ENCODE results near the gene RNF166.

The RNF166 gene

DNA sequence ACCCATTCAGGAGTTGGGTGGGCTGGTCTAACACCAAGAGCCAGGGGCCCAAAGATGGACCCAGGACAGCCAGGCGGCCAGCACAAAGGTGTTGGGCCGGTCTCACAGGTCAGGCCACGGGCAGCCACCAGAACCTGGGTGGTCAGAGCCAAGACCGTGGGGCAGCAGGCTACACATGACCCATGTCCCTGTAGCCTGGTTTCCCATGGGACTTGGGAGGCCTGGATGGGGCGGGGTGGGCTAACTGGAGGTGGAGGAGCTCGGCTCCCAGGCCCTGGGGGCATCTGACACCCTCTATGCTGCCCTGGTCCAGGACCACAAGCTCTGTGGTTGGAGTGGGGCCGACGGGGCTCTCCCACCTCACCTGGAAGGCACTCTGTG lies 17.3 kb upstream of the RNF166 start:
- FAIRE-seq, result no peak

DNA sequence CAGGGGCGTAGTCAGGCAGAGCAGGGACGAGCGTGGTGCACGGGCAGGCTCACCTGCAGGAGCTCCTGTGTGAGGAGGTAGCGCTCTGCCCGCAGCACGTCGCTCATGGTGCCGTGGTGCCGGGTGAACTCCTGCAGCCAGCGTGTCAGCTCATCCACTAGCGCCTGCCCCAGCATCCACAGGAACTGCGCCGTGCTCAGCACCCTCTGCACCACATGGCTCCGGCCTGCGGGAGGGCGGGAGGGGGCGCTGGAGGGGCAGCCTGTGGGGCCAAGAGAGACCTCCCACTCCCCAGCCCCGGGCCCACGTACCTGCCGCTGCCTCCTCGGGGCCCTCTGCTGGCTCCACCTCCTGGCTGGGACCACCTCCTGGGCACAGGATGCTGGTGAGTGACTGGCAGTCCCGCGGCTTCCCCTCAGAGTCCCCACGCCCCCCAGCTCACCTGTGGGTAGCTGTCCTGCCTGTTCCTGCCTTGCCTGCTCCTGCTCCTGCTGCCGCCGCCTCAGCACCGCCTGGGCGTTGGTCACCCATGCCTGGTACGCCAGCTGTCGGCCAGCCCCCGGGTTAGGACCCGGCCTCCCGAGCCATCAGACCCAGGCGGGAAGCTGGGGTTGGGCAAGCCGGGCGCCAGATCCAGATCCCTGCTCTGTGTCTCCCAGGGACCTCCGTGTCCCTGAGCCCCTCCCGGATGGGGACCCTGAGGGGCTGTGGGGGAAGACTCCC lies 16.7 kb upstream of the RNF166 start:
- FAIRE-seq, result no peak

DNA sequence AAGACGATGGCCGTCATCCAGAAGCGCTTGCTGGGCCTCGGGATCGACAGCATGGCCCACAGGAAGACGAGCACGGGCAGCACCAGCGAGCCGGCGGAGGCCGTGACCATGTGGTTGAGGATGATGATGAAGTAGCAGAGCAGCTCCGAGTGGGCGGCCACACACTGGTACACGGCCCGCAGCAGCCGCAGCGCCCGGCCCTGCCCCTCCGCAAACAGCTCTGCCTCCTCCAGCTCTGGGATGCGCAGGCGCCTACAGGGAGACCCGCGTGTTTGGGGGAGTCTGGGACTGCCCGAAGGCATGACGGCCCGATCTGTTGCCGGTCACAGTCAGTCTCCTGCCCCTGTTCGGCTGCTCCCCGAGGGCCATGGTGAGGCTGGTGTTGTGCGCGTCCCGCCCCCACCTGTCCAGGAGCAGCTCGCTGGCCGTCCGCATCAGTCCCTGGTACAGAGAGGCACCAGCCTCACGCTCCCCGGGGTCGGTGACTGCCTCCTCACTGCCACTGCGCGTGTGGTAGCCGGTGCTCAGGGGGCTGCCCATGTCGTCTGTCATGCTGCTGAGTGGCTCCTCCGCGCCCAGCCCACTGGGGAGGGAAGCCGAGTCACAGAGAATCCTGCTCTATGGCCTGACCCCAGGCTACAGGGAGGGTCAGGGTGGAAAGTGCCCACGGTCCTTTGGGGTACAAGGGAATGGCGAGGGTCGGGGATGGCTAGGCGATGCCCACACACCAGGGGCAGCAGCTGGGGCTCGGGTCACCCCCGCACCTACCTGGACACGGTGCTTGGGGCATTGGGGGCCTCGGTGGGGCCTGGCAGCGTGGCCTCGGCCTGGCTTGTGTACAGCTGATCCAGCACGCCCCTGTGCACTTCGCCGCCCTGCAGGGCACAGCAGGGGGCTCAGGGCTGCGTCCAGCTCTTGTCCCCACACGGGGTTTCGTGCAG lies 15.9 kb upstream of the RNF166 start:
- no peak for FAIRE-seq

DNA sequence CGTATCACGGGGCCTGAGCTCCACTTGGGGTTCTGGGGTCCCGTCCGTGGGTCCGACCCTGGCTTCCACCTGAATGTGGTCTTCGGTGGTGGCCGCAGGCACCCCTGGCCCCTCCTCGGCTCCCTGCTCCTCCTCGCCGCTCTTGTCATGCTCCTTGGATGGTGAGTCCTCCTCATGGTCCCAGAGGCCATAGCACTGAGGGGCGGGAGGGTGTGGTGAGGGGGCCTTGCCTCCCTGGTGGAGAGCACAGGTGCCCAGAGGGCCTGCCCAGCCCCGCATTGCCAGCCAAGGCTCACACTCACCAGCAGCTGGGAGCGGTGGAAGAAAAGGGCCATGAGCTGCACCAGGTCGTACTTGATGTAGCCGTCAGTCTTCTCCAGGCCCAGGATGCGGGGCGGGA lies 15.0 kb upstream of the RNF166 start:
- no peak for FAIRE-seq

GRCh38 chr16:88720396-88720970 lies 14.3 kb upstream of the RNF166 start:
- no peak for FAIRE-seq

GRCh38 chr16:88719933-88720296 lies 13.7 kb upstream of the RNF166 start:
- FAIRE-seq, result no peak

DNA sequence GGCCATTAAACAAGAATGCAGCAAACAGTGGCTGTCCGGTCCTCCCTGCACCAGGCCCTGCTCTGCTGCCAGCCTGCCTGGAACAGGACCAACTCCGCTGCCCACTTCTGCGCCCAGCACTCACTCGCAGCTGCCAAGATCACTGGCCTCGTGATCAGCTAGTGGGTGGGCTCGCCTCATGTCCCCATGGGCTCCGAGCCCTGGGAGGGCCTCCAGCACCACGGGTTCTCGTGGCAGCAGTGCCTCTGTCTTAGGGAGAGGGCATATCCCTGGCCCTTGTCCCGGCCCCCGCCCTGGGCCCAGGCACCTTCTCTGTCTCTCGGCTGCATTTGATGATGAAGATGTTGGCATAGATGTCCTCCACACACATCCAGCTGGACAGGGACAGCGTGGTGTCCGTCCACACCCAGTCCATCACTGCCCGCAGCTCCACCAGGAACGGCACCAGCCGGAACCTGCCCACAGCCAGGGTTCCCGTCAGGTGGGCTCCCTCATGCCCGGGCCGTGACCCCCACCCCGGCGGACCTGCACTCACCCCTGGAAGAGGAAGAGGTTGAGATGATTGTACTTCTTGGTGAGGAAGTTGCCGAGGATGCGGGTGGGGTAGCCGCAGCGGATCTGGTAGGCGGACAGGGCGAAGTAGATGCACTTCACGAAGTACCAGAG lies 13.2 kb upstream of the RNF166 start:
- FAIRE-seq, result no peak

DNA sequence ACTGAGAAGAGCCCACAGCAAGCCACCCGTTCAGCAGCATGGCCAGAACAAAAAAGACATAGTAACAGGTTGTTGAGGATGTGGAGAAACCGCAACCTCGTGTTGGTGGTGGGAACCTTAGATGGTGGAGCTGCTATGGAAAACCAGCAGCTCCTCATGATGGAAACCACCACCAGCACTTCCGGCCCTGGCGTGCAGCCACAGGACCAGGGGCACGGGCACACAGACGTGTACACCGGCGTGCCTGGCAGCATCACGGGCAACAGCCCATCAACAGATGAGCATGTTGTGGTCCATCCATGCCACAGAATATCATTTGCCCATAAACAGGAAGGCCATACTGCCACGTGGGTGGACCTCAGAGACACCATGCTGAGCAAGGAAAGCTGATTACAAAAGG lies 12.0 kb upstream of the RNF166 start:
- no peak for FAIRE-seq

DNA sequence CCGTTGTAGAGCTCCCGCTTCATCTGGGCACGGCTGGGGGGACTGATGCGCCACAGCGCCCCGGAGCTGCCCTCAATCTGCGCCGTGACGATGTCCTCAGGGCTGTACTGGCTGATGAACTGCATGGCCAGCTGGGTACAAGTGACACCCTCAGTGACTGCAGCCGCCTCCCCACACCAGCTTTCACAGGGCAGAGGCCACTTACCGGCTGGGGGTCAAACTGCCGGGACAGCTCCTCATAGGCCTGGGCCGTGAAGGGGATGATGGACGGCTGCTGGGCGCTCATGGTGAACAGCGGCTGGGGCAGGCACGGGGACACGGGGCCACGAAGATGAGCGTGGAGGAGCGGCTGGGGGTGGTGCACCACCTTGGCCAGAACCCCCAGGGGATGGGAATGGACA lies 10.4 kb upstream of the RNF166 start:
- FAIRE-seq, result no peak

DNA sequence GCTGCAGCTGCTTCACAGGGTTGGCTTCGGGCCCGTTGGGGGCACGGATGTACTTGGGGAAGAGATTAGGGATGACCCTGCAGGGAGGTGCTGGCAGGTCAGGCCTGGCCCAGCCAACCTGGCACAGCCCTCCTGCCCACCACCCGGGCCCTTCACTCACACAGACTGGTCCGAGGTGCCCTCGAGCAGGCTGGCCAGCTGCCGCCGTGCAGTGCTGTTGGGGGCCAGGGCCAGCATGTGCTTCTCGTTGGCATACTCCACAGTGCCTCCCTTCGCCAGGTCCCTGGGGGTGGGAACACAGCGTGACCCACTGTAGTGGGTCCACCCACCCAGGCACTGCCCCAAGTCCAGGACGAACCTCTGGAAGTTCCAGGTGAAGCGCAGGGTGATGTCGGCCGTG lies 10.0 kb upstream of the RNF166 start:
- FAIRE-seq, result no peak

- FAIRE-seq, result no peak
Observed at GRCh38 chr16:88715312-88716190, 9.3 kb upstream of the RNF166 start.

DNA sequence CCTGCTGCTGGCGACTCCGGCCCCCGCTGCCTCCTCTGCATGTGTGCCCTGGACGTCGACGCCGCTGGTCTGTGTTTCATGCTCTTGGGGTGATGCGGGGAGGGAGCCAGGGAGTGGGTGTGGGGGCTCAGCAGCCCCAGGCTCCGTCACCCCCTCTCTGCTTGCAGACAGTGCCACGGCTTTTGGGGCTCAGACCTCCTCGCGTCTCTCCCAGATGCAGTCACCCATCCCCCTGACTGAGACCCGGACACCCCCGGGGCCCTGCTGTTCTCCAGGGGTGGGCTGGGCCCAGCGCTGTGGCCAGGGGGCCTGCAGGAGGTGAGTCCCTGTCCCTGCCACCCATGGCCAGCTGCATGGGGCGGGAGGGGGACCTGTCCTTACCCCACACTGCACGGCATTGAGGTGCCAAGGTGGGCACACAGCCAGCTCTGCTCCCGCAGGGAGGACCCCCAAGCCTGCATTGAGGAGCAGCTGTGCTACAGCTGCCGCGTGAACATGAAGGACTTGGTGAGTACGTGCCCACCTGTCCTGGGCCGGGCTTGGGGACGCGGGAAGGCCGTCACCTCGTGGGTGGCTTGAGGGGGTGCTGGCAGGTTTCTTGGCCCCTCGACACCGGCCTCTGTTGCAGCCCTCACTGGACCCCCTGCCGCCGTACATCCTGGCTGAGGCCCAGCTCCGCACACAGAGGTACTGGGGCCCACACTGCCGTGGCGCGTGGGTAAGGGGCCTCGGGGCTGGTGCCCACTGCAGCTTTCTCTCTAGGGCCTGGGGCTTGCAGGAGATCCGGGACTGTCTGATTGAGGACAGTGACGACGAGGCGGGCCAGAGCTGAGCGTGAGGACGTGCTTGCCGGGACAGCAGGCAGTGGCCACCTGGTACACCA lies 8.5 kb upstream of the RNF166 start:
- FAIRE-seq, result no peak

GRCh38 chr16:88713568-88714419 lies 7.6 kb upstream of the RNF166 start:
- no peak for FAIRE-seq

DNA sequence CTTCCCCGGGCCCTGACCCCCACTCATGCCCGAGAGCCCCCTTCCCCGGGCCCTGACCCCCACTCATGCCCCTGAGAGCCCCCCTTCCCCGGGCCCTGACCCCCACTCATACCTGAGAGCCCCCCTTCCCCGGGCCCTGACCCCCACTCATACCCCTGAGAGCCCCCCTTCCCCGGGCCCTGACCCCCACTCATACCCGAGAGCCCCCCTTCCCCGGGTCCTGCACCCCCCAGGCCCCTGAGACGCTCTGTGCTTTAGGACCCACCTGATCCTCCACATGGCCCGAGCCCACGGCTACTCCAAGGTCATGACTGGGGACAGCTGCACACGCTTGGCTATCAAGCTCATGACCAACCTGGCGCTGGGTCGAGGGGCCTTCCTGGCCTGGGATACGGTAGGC lies 6.8 kb upstream of the RNF166 start:
- FAIRE-seq, result no peak

DNA sequence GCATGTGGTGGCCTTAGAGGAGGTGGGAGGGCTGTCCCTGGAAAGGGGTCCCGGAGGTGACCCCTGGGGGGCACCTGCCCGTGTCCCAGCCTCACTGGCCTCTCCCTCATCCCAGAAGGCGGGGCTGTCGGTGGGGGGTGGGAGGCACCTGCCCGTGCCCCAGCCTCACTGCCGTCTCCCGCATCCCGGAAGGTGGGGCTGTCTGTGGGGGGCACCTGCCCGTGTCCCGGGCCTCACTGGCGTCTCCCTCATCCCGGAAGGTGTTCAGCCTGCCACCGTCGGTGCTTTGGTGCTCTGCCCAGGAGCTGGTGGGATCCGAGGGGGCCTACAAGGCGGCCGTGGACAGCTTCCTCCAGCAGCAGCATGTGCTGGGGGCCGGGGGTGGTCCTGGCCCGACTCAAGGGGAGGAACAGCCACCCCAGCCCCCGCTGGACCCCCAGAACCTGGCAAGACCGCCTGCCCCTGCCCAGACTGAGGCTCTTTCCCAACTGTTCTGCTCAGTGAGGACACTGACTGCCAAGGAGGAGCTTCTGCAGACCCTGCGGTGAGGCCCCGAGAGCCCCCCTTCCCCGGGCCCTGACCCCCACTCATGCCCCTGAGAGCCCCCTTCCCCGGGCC lies 6.3 kb upstream of the RNF166 start:
- FAIRE-seq, result no peak

DNA sequence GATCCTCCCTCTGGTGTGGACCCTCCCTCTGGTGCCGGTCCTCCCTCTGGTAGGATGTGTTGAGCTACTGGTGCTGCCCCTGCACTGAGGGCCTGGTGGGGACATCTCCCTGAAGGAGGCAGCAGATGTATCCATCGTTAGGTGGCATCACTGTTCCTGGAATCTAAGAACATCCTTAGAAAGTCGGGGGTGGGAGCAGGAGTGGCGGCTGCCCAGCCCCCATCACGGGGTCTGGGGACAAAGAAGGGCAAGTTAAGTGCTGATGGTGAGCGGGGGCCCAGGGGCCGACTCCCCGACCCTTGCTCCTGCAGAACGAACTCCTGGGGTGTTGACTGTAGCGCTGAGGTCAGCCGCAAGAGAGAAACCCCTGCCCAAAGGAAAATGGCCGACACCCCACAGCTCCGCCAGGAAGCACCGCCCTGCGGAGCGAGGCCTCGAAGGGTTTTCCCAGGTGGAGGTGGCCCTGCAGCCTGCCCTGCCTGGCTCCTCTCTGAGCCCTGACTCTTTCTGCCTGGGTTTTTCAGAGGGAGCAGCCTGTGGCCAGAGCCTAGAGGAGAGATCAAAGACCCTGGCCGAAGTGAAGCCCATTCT lies 5.6 kb upstream of the RNF166 start:
- FAIRE-seq, result no peak

DNA sequence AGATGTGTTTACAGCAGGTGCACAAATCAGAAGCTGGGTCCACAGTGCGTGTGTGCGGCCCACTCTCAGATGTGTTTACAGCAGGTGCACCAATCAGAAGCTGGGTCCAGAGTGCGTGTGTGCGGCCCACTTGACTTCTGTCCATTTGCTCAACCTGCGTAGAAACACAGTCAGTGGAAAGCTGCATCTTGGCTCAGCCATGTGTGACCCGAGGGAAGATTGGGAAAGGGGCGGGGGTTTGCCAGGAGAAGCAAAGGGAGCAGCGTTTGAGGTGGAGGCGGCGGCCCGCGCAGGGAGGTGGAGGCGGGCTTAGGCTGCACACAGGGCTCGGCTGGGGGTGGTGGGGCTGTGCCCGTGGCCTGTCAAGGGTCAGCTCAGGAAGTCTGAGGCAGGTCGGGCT lies 4.3 kb upstream of the RNF166 start:
- no peak for FAIRE-seq

DNA sequence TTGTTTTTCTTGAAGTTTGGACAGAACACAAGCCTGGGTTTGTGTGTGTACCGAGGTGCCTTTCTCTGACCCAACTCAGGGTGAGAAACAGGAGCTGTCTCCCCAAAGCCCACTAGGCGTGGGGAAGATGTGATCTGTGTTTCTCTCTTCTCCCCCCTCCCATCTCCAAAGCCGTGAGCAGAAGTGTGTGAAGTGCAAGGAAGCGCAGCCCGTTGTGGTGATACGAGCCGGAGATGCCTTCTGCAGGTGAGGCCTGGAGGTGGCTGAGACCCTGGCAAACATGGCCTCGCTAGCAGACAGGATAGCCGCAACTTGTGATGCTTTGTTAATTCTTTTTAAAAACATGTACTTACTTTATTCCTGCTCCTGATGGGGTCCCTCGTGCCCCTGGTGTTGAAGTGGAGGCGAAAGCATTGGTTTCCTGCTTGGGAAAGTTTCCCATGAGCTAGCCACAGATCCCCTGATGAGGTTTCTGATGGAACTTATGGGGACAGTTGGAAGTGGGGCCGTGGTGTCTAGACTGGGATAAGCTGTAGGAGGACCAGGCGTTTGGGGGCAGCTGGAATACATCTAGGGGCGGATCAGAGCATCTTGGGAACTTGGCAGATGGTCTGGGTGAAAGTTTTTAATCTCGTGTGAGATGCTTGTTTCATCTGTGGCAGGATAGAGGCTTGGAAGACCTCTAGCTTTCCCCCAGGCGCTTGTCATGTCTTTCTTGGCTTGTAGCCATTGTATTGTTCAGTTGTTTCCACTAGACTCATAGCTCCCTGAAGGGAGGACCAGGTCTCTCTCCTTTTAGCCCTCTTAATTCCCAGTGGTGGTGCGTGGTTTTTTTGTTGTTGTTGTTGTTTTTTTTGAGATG lies 988 bp upstream of the RNF166 start:
- no peak for FAIRE-seq

All from islet of Langerhans (tissue), 1 donor.